ENCODE measurements around the gene MYH15. TPM values are rescaled to one million over a fixed set of nuclear protein-coding genes. Genes with fewer than 3 reads are reported as not detected.
A peak's percentile ranks its signal among the peaks of the same experiment; 100 is the strongest.

Gene MYH15
- total RNA-seq, 1 donor from 2014 or later, result 0.19 TPM

DNA sequence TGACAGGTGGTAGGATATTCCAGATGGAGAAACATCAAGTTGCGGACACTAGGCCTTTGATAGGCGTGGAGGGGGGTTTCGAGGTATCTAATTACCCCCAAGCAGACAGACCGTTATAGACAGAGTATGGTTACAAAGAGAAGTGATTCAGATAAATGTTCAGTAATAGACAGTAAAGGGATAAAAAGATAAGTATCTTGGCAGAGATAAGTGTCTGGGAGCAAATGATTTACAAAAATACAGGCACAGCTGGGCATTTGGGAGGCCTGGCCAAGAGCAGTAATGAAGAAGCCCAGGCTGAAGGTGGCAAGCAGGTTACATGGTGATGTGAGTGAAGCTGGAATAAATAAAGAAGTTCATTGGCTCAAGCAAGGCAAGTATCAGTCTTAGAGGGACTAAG, 659 bp upstream of the MYH15 start:
- no peak for DNase-seq (ENCODE audit: low read depth)

DNA sequence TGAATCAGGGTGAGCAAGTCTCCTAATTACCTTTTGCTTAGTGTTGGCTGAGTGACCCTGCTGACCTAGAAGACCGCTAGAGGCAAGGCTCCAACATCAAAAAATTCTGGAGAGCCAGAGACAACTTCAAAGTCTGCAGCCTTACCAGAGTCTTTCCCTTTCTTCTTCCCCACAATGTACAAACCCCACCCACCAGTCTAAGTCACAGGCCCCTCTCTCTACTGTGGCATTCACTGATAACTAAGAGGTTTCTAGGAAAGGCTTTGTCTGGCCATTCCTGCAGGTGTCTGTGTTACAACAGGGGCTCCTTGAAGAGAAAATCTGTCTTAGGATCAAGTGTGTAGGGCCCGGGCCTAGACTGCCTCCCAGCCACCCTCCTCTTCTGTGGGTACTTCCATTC, 525 bp downstream of the MYH15 start:
- DNase-seq (ENCODE audit: low read depth), result no peak

DNA sequence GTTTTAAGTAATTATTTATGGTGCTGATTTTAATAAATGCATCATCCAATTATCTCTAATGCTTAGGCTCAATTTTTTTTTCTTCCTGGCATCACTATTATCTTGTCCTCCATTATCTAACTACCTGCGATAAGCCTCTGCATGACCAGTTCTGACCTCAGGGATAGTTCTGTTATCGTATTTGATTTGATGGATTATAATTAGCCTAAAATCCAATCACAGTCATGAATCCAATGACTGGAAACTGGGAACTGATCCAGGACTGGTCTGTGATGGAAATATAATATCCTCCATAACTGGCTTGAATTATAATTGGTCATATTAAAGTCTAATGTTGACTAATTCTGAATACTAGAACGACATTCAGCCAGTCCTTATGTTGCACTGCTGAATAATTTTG, 1.1 kb downstream of the MYH15 start:
- DNase-seq (ENCODE audit: low read depth), result no peak

DNA sequence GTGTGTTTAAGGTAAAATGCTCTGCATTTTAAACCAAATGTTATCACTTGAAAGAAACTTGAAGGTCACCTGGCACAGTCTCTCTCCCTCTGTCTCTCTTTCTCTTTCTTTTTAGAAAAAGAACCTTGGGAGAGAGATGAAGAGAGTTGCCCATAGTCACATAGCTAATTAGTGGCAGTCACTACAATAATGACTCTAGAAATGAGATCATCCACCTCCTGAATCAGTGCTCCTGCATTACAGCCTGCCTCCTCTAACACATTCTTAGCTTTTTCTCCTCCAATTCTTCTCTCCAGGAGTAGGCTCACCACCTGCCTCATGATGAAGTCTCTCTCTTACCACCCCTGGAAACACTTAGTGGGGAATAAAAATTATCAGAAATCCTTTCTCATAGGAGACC, 2.5 kb downstream of the MYH15 start:
- no peak for DNase-seq (ENCODE audit: low read depth)

DNA sequence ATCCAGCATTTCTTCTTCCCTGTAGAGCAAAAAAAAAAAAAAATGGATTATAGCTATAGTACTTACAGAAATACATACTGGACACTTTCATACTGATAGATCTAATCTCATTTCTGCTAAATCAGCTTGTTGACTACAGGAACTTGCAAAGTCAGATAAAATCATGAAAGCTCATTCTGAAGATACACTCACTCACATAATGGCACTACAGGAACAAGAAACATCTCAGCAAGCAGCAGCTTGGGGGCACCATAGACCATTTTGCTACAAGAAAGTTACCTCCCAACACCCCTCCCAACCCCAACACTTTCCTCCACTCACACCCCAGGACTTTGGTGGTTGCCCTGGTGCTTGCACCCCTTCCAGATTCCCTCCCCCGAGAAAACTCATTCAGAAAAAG, 4.6 kb downstream of the MYH15 start:
- DNase-seq (ENCODE audit: low read depth), result no peak

DNA sequence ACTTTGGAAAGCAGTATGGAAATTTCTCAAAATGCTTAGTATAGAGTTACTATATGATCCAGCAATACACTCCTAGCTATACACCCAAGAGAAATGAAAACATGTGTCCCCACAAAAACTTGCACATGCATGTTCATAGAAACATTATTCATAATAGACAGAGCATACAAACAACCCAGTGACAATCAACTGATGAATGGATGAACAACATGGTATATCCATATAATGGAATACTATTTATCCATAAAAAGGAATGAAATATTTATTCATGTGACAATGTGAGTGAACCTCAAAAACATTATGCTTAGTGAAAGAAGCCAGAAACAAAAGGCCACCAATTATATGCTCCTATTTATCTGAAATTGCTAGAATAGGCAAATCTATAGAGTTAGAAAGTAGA, 6.7 kb downstream of the MYH15 start:
- no peak for DNase-seq (ENCODE audit: low read depth)

DNA sequence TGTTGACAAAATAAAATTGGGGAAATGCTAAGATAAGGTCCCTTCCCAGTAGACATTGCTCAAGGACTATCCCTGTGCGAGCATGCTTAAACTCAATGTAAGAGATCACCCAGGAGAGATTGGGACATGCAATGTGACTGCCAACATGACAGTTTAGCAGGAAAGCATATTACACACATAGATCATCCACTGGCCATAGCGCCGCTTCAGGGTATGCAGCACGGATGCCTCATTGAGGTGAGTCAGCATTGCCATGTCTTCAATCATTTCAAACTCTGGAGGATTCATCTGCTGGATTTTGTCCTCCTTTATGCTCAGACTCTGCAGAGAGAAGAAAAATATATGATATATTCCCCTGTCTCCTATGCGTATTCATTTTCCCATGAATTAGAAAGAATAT, 8.9 kb downstream of the MYH15 start:
- DNase-seq (ENCODE audit: low read depth), result no peak

DNA sequence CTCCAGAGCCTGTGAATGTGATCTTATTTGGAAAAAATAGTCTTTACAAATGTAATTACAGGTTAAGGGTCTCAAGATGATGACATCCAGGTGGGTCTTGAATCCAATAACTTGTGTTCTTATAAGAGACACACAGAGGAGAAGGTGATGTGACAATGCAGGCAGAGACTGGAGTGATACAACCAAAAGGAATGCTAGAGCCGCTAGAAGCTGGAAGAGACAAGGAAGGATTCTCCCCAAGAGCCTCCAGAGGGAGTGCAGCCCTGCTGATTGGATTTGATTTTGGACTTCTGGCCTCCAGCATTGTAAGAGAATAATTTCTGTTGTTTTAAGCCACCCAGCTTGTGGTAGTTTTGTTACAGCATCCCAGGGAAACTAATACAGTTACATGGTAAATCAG, 9.7 kb downstream of the MYH15 start:
- peak; percentile 15 for DNase-seq (ENCODE audit: low read depth)

DNA sequence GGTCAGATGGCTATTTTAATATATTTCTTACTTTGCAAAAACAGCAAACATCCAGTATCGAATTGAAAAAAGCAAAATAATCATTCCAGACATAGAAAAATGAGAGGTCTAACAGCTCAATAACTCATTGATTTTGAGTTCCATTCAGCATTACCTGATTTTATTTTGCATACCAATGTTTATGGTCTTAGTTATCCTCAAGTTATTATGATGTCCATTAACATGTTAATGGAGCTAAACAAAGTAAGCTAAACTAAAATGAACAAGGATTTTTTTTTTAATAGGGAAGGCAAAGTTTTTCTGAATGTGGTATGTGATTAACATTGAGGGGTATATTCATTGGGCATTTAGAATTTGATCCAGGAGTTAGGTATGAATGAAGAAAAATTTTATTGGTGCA, 13.1 kb downstream of the MYH15 start:
- no peak for DNase-seq (ENCODE audit: low read depth)

DNA sequence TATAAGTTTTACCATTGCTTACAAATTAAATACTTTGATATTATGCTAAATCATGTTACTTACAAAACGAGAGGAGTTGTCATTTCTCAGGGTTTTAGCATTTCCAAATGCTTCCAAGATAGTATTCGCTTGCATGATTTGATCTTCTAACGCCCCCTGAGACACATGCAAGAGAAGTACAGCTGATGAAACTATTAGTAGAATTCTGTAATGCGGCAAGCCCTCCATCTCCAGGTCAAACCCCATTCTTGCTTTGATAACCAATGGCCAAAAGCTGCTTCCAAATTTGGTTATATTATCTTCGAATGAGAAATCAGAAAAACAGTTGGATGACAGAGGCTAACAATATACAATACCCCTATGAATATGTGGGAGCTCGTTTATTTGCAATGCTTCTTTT, 14.7 kb downstream of the MYH15 start:
- DNase-seq (ENCODE audit: low read depth), result no peak

DNA sequence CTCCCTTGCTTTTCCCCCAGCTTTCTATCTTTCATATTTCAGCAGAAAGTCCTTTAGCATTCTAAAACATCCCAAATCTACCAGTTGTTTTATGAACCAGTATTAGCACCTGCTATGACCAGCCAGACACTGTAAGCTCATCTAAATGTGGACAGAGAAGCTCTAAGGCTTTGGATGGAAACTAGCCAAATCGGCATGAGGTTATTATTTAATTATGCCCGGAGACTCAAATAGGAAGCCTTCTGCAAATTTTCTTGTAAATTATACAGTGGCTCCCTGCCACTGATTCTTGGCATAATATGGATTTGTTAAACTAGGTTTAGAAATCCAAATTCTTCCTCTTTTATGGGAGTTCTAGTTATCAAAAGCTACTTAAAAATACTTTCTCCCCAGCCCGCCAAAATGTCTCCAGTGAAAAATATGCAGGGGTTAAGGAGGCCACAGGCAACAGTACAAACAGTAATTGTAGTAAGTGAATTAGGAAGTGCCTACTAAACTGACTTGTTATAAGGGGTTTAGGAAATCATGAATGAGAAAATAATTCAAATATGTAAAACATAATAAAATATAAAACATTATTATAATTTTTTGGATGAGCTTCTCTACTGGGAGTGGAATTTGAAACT, 15.4 kb downstream of the MYH15 start:
- peak; percentile 48 for DNase-seq (ENCODE audit: low read depth)

DNA sequence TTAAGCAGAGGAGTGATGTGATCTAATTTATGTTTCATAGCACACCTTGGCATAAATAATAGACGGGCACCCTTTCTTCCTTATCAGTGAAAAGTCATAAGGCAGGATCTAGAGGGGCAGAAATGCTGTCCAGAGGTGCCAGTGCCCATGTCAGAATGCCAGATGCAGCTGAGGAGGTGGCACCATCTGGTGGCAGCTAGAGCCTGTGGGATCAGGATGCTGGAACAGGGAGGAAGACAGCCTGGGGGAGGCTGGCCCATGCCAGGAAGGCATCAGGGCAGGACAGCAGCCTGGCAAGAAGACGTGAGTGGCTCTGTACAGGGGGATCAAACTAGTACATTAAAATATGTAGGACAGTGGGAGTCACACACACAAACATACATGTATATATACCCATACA, 16.5 kb downstream of the MYH15 start:
- peak; percentile 22 for DNase-seq (ENCODE audit: low read depth)

DNA sequence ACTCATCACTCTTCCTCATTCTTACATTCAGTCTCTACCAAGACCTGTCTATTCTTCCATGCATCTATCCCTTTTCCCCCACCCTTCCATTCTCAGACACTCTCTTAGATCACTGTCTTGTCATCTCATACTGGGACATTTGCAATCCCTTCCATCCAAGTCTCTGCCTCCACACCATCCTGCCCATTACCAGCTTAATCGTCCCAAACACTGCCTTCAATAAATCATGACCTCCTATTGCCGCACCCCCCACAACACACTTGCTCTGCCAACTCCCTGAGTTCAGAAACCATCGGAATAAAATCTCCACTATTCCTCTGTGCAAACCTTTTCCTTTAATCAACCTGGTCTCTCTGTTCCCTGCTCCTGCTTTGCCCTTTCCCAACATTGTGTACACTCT, 18.9 kb downstream of the MYH15 start:
- DNase-seq (ENCODE audit: low read depth), result no peak

DNA sequence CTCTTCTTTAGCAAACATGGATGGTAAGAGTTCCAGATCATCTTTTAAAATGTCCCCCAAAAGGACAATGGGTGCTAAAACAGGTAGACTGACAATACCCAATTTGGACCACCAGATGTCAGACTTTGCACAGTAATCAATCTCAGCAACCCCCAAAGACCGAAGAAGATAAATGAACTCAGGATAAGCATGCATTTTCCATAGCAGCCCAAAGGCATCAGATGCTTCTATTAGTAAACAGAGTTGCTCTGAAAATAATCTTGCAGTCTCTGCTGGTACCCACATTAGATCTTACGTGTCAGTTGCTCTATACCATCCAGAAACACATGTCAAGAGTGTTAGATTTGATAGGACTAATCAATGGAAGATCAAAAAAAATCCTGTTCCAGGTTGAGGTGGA, 20.6 kb downstream of the MYH15 start:
- peak; percentile 69 for DNase-seq (ENCODE audit: low read depth)

DNA sequence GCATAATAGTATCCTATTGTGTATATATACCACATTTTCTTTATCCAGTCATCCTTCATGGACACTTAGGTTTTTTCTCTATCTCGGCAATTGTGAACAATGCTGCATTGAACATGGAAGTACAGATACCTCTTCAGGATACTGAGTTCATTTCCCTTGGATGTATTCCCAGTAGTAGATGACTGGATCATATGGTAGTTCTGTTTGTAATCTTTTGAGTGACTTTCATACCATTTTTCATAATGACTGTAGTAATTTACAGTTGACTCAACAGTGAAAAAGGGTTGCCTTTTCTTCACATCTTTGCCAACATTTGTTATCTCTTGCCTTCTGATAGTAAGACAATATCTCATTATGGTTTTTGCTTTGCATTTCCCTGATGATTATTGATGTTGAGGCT, 21.8 kb downstream of the MYH15 start:
- DNase-seq (ENCODE audit: low read depth), result no peak

DNA sequence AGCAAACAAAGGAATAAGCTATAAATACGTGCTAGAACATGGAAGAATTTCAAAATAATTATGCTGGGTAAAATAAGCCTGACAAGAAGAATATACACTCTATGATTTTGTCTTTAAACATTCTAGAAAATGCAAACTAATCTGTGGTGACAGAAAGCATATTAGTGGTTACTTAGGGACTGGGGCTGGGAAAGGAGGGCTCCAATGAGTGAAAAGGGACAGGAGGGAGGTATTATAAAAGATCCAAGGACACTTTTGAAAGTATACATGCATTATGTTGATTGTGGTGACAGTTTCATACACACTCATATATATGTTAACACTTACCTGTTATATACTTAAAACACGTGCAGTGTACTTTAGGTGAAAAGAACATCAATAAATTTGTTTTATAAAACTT, 23.0 kb downstream of the MYH15 start:
- no peak for DNase-seq (ENCODE audit: low read depth)

DNA sequence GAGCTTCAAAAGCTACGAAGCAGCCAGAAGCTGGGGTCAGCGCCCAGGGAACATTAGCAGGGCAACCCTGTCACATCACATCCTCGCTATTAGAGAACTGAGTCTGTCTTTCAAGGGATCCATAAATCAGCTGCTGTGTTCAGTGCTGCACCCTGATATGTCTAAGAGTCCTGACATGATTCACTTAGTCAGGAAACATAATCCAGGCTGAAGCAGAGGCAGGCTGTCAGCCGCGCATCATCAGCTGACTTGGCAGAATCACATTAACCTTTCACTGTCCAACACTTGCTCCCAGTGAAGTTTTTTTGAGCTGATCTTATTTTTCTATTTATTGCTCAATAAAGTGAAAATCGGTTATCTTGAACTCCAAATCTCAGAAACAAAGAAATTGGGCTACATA, 23.5 kb downstream of the MYH15 start:
- DNase-seq (ENCODE audit: low read depth), result peak; percentile 81

DNA sequence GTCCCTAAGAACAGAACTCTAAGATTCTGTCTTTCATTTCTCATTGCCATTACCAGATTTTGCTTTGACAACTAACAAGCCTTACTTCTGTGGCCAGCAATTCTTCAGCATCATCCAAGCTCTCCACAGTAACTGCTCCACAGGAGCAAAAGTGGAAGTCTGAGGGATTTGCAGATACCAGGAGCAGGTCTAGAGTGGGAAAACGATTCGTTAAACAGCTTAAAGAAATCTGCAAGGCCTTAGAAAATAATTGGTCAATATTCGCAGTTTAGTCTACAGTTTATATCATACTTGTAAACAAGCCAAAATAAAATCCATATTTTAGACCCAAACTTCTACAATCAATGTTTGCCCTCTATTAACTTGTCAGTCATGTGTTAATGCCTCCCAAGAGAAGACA, 24.1 kb downstream of the MYH15 start:
- no peak for DNase-seq (ENCODE audit: low read depth)

DNA sequence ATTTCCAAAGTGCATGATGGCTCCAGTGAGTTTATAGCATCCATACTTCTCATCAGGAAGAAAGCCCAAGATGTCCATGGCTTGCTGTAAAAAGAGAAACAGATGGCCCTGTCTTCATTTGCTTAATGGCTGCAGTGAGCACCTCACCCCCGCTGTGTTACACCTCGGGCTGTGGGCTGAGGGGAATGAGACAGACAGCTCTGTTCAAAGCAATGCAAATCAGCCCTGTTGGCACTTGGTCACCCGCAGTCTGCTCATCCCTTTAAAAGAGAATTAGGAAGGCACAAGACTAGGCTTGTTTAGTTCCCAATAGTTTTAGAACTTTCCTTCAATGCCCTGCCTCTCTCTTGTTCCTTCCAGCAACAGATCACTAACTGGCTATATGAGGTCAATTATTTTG, 25.2 kb downstream of the MYH15 start:
- DNase-seq (ENCODE audit: low read depth), result no peak

DNA sequence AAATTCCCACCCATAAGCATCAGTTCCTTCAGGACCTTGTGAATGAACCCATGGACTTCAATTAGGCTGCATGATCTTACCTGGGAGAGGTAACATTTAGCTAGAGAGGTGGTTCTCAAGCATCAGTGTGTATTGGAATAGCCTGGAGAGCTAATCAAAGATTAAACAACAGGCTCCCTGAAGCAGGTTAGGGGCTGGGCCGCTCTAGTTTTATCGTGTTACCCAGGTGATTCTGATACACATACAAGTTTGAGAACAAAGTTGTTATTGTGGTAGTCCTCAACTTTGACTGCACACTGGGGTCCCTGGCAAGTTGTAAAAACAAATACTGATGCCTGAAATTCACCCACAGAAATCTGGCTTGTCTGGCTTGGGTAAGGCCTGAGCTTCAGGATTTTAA, 31.2 kb downstream of the MYH15 start:
- no peak for DNase-seq (ENCODE audit: low read depth)

DNA sequence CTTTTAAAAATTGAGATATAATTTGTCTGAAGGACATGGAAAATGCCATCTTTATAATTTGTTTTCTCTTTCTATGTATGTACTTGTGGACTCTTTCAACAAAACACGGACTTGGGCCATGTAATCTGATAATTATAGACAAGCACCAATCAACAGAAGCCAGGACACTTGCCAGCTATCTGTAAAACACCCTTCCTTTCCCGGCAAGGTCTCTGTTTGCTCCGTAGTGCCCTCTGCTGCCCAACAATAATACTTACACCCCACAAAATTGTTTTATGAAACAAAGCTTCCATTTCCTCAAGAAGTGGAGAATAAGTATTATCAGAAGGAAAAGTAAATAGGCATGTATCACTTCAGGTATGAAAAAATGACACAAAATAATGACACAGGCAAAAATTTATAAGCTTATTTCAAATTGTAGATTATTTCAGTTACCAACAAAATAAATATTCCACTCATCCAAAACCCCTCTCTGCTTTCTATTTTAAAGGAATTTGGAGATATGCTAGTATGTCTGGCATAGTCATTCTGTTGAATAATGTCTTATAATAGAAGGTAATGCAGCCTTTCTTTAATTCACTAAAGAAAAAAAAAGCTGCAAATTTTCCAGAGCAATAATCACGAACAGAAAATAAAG, 32.8 kb downstream of the MYH15 start:
- peak; percentile 77 for DNase-seq (ENCODE audit: low read depth)

DNA sequence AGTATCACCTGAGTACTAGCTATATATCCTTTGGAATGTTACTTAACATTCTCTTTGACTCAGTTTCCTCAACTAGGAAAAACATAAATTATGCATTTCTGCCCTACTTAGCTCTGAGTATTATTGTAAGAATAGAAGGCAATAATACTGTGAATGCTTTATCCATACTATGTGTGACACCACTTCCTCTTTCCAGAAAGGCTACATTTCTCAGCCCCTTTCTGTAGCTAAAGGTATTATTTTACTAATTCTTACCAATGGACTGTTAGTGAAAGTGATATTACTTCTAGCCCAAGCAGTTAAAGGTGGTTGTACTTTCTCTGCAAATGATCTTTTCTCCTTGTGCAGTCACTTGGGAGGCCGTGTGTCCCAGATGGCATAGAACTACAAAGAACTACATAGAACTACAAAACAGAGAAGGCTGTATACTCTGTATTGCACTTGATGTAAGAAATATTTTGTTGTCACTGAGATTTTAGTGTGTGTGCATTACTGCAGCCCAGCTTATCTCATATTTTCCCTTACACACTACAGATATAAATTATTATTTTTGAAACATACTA, 35.1 kb downstream of the MYH15 start:
- no peak for DNase-seq (ENCODE audit: low read depth)

DNA sequence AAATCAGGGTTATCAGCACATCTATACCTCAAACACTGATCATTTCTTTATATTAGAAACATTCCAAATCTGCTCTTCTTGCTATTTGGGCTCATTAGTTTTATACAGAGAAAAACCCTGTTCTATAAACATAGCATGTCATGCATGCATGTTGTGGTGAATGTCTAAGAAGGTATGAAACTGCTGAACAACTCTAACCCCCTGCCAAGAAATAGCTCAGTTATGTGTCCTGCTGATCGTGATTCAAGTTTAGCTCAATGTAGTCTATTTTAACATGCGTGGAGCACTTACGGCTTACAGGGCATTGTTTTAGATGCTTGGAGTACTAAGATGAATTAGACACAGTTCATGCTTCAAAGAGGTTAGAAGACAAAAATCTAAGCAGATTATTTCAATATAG, 35.8 kb downstream of the MYH15 start:
- DNase-seq (ENCODE audit: low read depth), result no peak

Data from myocyte (in vitro differentiated cells).